Endothelial cell of umbilical vein (primary cell): ENCODE results near the gene MIB2. TPM values are rescaled to one million over a fixed set of nuclear protein-coding genes. Genes with fewer than 3 reads are reported as not detected.

Source experiments
- BruUV-seq: library from RNA; stranded (reverse); fragments of 400-500 nt; replicated peaks from 2 replicates; lab custom pipeline; 2021; lab: Mats Ljungman, UMichigan
- CTCF ChIA-PET: fragments of 300-600, 350-600 bp; sonication (Branson Sonifier 250); formaldehyde crosslinking; loops from one replicate; lab custom pipeline; 2021; ENCODE audit warnings: antibody characterized with exemption, inconsistent platforms; lab: Charles Lee
- POLR2A ChIA-PET: fragments of 300-600, 350-600 bp; sonication (Branson Sonifier 250); formaldehyde crosslinking; loops from one replicate; lab custom pipeline; 2021; ENCODE audit warnings: antibody characterized with exemption, inconsistent platforms; lab: Charles Lee
- DNase-seq: peaks from one replicate; pipeline ENCODE4 v3.0.0-alpha.2; 2011; ENCODE audit warnings: low read depth, low spot score
- FAIRE-seq: peaks from 2 replicates; lab custom pipeline; 2011; peaks lifted over from hg19 to GRCh38; lab: Jason Lieb, UNC
- H2AFZ ChIP-seq: 2 replicates; pipeline ENCODE4 v1.6.0; 2012; ENCODE audit warnings: low read depth, low read length, control low read depth, inconsistent platforms
- H3K27ac ChIP-seq: 2 replicates; pipeline ENCODE4 v1.5.1; 2011; ENCODE audit warnings: low read depth, mild to moderate bottlenecking, control low read depth, low read length, moderate library complexity; ENCODE audit not compliant: insufficient read depth
- H3K27me3 ChIP-seq, 2 experiments: 2 replicates each; pipeline versions ENCODE4 v1.6.0 to v1.6.1; 2011; ENCODE audit warnings: low read length in 2 of 2, mixed read lengths in 1 of 2; ENCODE audit not compliant: control insufficient read depth in 2 of 2, insufficient read depth in 2 of 2
- H3K36me3 ChIP-seq, 2 experiments: 2 replicates in 1 of 2; 3 replicates in 1 of 2; pipeline ENCODE4 v1.5.1; 2011; ENCODE audit warnings: low read length in 2 of 2, mild to moderate bottlenecking in 1 of 2, moderate library complexity in 1 of 2; ENCODE audit not compliant: control insufficient read depth in 2 of 2, insufficient read depth in 2 of 2; ENCODE audit errors: extremely low read depth in 1 of 2
- H3K4me1 ChIP-seq: 3 replicates; pipeline ENCODE4 v1.5.1; 2011; ENCODE audit warnings: mild to moderate bottlenecking, low read length; ENCODE audit not compliant: control insufficient read depth, insufficient read depth; ENCODE audit errors: extremely low read depth
- H3K4me2 ChIP-seq: 2 replicates; pipeline ENCODE4 v1.6.1; 2011; ENCODE audit warnings: low read length, control low read depth, mixed read lengths; ENCODE audit not compliant: insufficient read depth
- H3K4me3 ChIP-seq, 3 experiments: fragments of 200-600 bp in 1 of 3; sonication (generic), shearing (Covaris generic) in 1 of 3; replicated peaks in 1 of 3; 2 replicates each; pipeline ENCODE4 v1.5.1; 2011 to 2016; ENCODE audit warnings: control low read depth in 3 of 3, low read length in 3 of 3, mild to moderate bottlenecking in 2 of 3, inconsistent platforms in 1 of 3, low read depth in 1 of 3, moderate library complexity in 1 of 3; ENCODE audit not compliant: insufficient read depth in 1 of 3
- H3K79me2 ChIP-seq: 2 replicates; pipeline ENCODE4 v1.6.0; 2012; ENCODE audit warnings: low read length, inconsistent platforms; ENCODE audit not compliant: control insufficient read depth, insufficient read depth
- H3K9ac ChIP-seq: replicated peaks from 2 replicates; pipeline ENCODE3; 2011; ENCODE audit warnings: low read length, control low read depth; ENCODE audit not compliant: insufficient read depth; ENCODE audit errors: extremely low read depth
- H3K9me1 ChIP-seq: replicated peaks from 3 replicates; pipeline ENCODE4 v1.6.0; 2011; ENCODE audit warnings: mild to moderate bottlenecking, low read length; ENCODE audit not compliant: control insufficient read depth, insufficient read depth; ENCODE audit errors: extremely low read depth
- H3K9me3 ChIP-seq: replicated peaks from 2 replicates; pipeline ENCODE4 v1.5.1; 2012; ENCODE audit warnings: low read length, inconsistent platforms; ENCODE audit not compliant: control insufficient read depth, insufficient read depth
- H4K20me1 ChIP-seq: replicated peaks from 2 replicates; pipeline ENCODE3; 2011; ENCODE audit warnings: mild to moderate bottlenecking, low read length; ENCODE audit not compliant: control insufficient read depth, insufficient read depth; ENCODE audit errors: extremely low read depth
- CTCF ChIP-seq, 2 donors: IDR thresholded peaks; 1 replicate in 1 of 2; 2 replicates in 1 of 2; pipeline ENCODE4 v1.5.1; 2011; ENCODE audit warnings: low read length in 2 of 2, mild to moderate bottlenecking in 2 of 2, moderate library complexity in 2 of 2, control low read depth in 1 of 2, inconsistent platforms in 1 of 2, low read depth in 1 of 2; ENCODE audit not compliant: insufficient read depth in 1 of 2; ENCODE audit errors: extremely low read depth in 1 of 2
- EZH2 ChIP-seq: IDR thresholded peaks from 2 replicates; pipeline ENCODE4 v1.6.1; 2012; ENCODE audit warnings: borderline replicate concordance, low read depth, mild to moderate bottlenecking, moderate library complexity, low read length, inconsistent platforms; ENCODE audit not compliant: severe bottlenecking
- FOS ChIP-seq: IDR thresholded peaks from 2 replicates; pipeline ENCODE4 v1.6.1; 2011; ENCODE audit warnings: mild to moderate bottlenecking, low read length, moderate library complexity, borderline replicate concordance; ENCODE audit not compliant: insufficient read depth
- GATA2 ChIP-seq: IDR thresholded peaks from 2 replicates; pipeline ENCODE4 v1.7.0; 2011; ENCODE audit warnings: low read depth, mild to moderate bottlenecking, moderate library complexity, mixed read lengths, low read length; ENCODE audit not compliant: insufficient read length, insufficient read depth
- JUN ChIP-seq: IDR thresholded peaks from 2 replicates; pipeline ENCODE4 v1.6.1; 2011; ENCODE audit warnings: borderline replicate concordance, low read depth; ENCODE audit not compliant: insufficient read length, insufficient read depth
- MAX ChIP-seq: IDR thresholded peaks from 2 replicates; pipeline ENCODE4 v1.6.1; 2011; ENCODE audit not compliant: insufficient read depth, insufficient read length
- MYC ChIP-seq: IDR thresholded peaks from one replicate; pipeline ENCODE4 v1.6.1; 2011; ENCODE audit warnings: mild to moderate bottlenecking, low read depth, low read length
- POLR2A ChIP-seq: IDR thresholded peaks from 2 replicates; pipeline ENCODE4 v1.6.1; 2012; ENCODE audit warnings: low read depth, mild to moderate bottlenecking, control low read depth, low read length
- POLR2AphosphoS5 ChIP-seq: IDR thresholded peaks from 2 replicates; pipeline ENCODE4 v1.6.1; 2012; ENCODE audit warnings: low read depth, mild to moderate bottlenecking, control low read depth, low read length, moderate library complexity; ENCODE audit not compliant: insufficient read depth
- dilution Hi-C: fragments of 300-500 bp; cut with MboI; formaldehyde crosslinking; loops from one replicate; pipeline ENCODE4 v1.15.0; 2019; ENCODE audit warnings: low sequenced_read_pairs; ENCODE audit not compliant: extremely low pct_ligation_motif_present
- intact Hi-C: fragments of 100-400 bp; cut with micrococcal nuclease; formaldehyde crosslinking; loops from one replicate; pipeline ENCODE4 v1.10.0; 2022
- polyA plus RNA-seq, 4 experiments: library from polyadenylated mRNA; depleted of rRNA in 3 of 4; stranded (reverse) in 3 of 4; unstranded in 1 of 4; fragments of >200 nt; gene quantifications; 2 replicates each; pipeline versions ENCODE4 v1.2.1 to v1.2.3, GENCODE V29; 2011 to 2012; ENCODE audit warnings: missing spikeins in 1 of 4
- total RNA-seq: library from RNA; stranded (reverse); gene quantifications from 2 replicates; pipeline ENCODE4 v1.2.3, GENCODE V29; 2021

Gene MIB2
- total and polyA plus RNA-seq, 2 donors (not counting 3 experiments of a cell fraction or from before 2014, with no cell fraction given): 25.9 to 45.0 TPM

- ChIA-PET POLR2A (no interaction called here), CTCF (interaction anchor here (1.5 to 1.8 kb wide), 2 partner anchors 10 to 19 kb away, joined by 5 to 6 read pairs; no protein-coding TSS in a partner anchor)
- Histone ChIP-seq H3K9me3 (no peaks in the 10 kb centered on the region), H3K9ac (no peak overlapping the region), H3K4me3 (no peak overlapping the region), H3K4me1 (no peaks in the 10 kb centered on the region), H2AFZ (no peak overlapping the region), H3K79me2 (no peaks in the 10 kb centered on the region), H3K4me2 (no peak overlapping the region), H4K20me1 (no peaks in the 10 kb centered on the region), H3K27ac (no peak overlapping the region), H3K27me3 (peaks cover 18 to 31% of the 10 kb centered on the region in 2 experiments), H3K36me3 (no peaks in the 10 kb centered on the region), H3K9me1 (no peaks in the 10 kb centered on the region)
- no peak for TF ChIP-seq POLR2AphosphoS5
- TF ChIP-seq FOS: no peak
- TF ChIP-seq GATA2: no peak
- no peak for TF ChIP-seq POLR2A
- no peak for TF ChIP-seq EZH2
- no peak for TF ChIP-seq JUN
- TF ChIP-seq MAX: no peak
- TF ChIP-seq CTCF (IDR thresholded peaks at IDR 0.05; ENCODE audit: extremely low read depth in 1 of 2, insufficient read depth in 1 of 2, low read depth in 1 of 2, low read length in 2 of 2): no peak
- no peak for TF ChIP-seq MYC
- BruUV-seq: no TSS peak
- FAIRE-seq (no peak), DNase-seq (no peak)
- intact Hi-C loops (no loop called here), dilution Hi-C loops (no loop called here)
These were observed 18.6 kb upstream of the MIB2 start for GRCh38 chr1:1596493-1597274.
